GM18858 (cell line): ENCODE results near the gene CDH15.
"Not testable (repeated sequence)": the region's sequence is repeated elsewhere in the genome, so short reads cannot be mapped to it uniquely, and the experiment has no call there.

Experiments
- ATAC-seq: cut with Tn5 transposase; IDR thresholded peaks from one replicate; pipeline ENCODE4 v1.9.1; 2021; ENCODE audit not compliant: unreplicated experiment

Gene CDH15

GRCh38 chr16:89187032-89187769 lies 15.7 kb downstream of the CDH15 start:
- ATAC-seq: no peak

- ATAC-seq: no peak
Measured at GRCh38 chr16:89187770-89188392, 16.3 kb downstream of the CDH15 start.

- not testable (repeated sequence) for ATAC-seq
Measured at GRCh38 chr16:89188471-89189357, 17.2 kb downstream of the CDH15 start.

- no peak for ATAC-seq
Measured at GRCh38 chr16:89189358-89190025, 17.9 kb downstream of the CDH15 start.

GRCh38 chr16:89190150-89190958 lies 18.8 kb downstream of the CDH15 start:
- ATAC-seq: no peak

- ATAC-seq: no peak
Measured at GRCh38 chr16:89191033-89191900, 19.7 kb downstream of the CDH15 start.

- ATAC-seq: no peak
Measured at GRCh38 chr16:89191901-89192185, 20.3 kb downstream of the CDH15 start.

GRCh38 chr16:89192186-89192955 lies 20.8 kb downstream of the CDH15 start:
- ATAC-seq: not testable (repeated sequence)

GRCh38 chr16:89192956-89193575 lies 21.5 kb downstream of the CDH15 start:
- no peak for ATAC-seq

- no peak for ATAC-seq
Measured at GRCh38 chr16:89193576-89194293, 22.2 kb downstream of the CDH15 start.

GRCh38 chr16:89194340-89195311 lies 23.1 kb downstream of the CDH15 start:
- no peak for ATAC-seq

- no peak for ATAC-seq
Measured at GRCh38 chr16:89195521-89196171, 24.1 kb downstream of the CDH15 start.

GRCh38 chr16:89197033-89197632 lies 25.6 kb downstream of the CDH15 start:
- no peak for ATAC-seq

- ATAC-seq: no peak
Measured at GRCh38 chr16:89197633-89198416, 26.3 kb downstream of the CDH15 start.
